ENCODE results near the gene ATP1B3.

GRCh38 chr3:141928631-141929270, 52.3 kb downstream of the ATP1B3 start:
- TF ChIP-seq CTCF (IDR thresholded peaks at IDR 0.05) (no peak), EP300 (IDR thresholded peaks at IDR 0.05) (no peak)

All from ovary (tissue), 3 donors.